Measurements from ENCODE around the gene GDE1.

GDE1 gene

DNA sequence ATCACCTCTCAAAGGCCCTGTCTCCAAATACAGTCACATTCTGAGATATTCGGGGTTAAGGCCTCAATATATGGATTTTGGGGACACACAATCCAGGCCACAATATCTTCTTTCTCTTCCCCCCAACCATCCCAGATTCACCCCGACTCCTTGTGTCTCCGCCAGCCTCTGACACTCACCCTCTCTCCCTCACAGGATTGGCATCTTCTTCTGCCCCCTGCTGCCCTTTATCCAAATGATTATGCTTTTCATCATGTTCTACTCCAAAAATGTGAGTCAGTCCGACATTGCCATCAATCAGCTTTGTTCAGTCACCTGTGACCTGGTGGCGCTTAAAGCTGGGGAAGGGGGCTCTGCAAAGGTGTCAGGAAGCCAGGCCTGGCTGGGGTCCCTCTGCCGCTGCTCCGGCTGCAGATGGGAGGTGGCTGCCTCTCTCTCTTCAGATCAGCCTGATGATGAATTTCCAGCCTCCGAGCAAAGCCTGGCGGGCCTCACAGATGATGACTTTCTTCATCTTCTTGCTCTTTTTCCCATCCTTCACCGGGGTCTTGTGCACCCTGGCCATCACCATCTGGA lies 35.1 kb downstream of the GDE1 start:
- no peak for DNase-seq (ENCODE audit: low read depth, low spot score)

GRCh38 chr16:19486051-19486450 lies 35.8 kb downstream of the GDE1 start:
- DNase-seq (ENCODE audit: low read depth, low spot score), result no peak

GRCh38 chr16:19485611-19486010 lies 36.3 kb downstream of the GDE1 start:
- DNase-seq (ENCODE audit: low read depth, low spot score), result no peak

DNA sequence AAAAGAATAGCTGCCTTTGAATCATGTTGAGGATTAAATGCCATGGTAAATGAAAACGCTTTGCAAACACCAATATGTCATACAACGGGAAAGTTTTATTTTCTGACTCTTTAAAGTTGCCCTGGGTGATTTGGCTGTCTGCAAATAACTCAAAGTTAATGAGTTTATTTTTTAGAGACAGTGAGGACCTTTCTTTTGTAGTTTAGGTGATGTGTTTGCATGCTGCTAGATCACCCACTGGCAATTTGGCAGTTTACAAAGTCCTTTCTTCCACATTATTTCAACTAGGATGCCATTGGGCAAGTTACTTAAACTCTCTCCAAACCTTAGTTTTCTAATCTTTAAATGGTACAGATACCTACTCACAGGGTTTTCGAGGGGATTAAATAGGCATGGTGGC lies 37.8 kb downstream of the GDE1 start:
- DNase-seq (ENCODE audit: low read depth, low spot score), result no peak

DNA sequence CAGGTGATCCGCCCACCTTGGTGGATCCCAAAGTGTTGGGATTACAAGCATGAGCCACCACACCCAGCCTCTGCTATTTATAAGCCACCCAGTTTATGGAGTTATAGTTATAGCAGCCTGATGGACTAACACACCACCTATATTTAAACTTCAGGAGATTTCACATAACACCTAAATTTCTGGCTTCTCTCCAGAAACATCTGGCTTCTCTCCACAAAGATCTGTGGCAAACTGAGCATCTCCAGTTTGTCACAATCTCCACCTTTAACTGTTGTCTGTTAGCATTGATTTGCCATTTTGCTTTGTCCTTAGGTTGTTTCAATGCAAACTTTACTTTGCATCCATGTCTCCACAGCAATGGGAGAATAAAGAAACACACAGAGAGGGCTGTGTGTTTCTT lies 39.6 kb downstream of the GDE1 start:
- DNase-seq (ENCODE audit: low read depth, low spot score), result no peak

- DNase-seq (ENCODE audit: low read depth, low spot score), result no peak
Measured at GRCh38 chr16:19481769-19482168, 40.1 kb downstream of the GDE1 start.

DNA sequence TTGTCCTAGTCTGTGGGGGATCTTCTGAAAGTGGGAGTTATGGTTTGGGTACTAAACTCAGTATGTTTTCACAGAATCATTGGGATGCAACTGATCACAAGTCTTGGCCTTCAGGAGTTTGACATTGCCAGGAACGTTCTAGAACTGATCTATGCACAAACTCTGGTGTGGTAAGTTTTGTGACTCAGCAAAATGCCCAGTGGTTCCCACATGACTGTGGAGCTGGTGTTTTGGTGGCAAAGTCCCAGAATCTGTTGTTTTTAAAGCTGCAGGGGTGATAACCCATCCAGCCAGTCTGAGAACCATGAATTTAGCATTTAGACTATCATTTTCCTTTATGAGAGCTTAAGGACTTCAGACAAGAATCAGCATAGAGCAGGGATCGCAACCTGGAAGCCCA lies 40.6 kb downstream of the GDE1 start:
- DNase-seq (ENCODE audit: low read depth, low spot score), result no peak

GRCh38 chr16:19479302-19479721 lies 42.6 kb downstream of the GDE1 start:
- DNase-seq (ENCODE audit: low read depth, low spot score), result no peak

GRCh38 chr16:19478505-19478904 lies 43.4 kb downstream of the GDE1 start:
- DNase-seq (ENCODE audit: low read depth, low spot score), result no peak

- no peak for DNase-seq (ENCODE audit: low read depth, low spot score)
Measured at GRCh38 chr16:19474617-19475016, 47.3 kb downstream of the GDE1 start.

GRCh38 chr16:19472482-19472881 lies 49.4 kb downstream of the GDE1 start:
- DNase-seq (ENCODE audit: low read depth, low spot score), result no peak

GRCh38 chr16:19468300-19468699 lies 53.6 kb downstream of the GDE1 start:
- DNase-seq (ENCODE audit: low read depth, low spot score), result no peak

DNA sequence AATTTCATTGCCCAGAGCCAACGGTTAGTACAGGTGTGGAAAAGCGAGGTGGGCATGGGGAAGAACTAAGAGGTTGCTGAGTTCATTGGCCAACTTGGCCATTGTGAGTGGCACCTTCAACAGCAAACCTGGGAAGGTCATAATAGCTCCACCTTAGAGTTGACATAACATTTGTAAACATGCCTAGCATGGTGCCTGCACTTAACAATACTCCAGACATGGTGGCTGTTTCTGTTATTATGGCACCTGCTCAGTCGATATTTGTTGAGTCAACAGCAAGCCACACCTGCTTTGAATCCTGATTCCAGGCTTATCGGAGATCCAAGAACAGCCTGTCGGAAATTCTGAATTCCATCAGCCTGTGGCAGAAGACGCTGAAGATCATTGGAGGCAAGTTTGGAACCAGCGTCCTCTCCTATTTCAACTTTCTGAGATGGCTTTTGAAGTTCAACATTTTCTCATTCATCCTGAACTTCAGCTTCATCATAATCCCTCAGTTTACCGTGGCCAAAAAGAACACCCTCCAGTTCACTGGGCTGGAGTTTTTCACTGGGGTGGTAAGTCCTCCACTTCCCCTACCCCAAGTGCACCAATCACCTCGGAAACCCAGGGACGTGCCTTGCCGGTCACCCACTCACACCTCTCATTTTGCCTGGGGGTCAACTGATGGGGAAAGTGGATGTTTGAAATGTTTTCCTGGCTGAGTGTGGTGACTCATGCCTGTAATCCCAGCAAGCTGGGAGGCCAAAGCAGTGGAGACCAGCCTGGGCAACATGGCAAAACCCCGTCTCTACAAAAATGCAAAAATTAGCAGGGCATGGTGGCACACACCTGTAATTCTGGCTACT lies 58.2 kb downstream of the GDE1 start:
- no peak for DNase-seq (ENCODE audit: low read depth, low spot score)

GRCh38 chr16:19460397-19460796 lies 61.5 kb downstream of the GDE1 start:
- DNase-seq (ENCODE audit: low read depth, low spot score), result no peak

DNA sequence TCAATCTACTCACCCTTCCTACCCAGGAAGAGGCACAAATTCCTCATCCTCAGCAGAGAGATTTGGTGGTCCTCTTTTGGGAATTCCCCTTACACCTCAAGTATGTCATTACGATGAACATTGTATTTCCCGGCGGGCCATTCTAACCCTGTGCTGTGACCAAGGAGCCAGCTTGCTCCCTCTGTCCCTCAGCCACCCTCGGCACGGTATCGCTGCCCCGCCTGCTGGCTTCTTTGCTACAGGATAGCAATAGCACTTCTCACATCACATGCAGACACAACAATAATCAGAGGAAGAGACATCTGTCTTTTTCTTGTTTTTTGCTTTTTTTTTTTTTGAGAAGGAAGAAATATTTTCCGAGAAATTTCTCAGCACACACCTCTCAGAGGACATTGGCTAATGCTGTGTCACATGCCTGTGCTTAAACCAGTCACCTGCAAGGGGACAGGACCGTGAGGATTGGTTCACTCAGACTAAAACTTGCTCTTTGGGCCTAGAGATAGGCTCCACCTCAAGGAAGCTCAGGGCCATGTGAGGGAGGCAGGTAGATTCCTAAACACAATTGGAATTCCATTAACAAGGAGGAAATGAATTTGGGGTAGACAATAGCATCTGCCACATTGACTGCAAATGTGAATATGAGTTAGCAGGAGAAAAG lies 63.0 kb downstream of the GDE1 start:
- no peak for DNase-seq (ENCODE audit: low read depth, low spot score)
